ENCODE data around the gene NAA15. TPM values are rescaled to one million over a fixed set of nuclear protein-coding genes. Genes with fewer than 3 reads are reported as not detected.

The NAA15 gene
- total RNA-seq, 1 experiment from 2014 or later = 80.6 TPM

- Mint-ChIP-seq H3K4me3 (ENCODE audit: unreplicated experiment) (peak within 1 kb of the TSS; percentile 100), H3K9me3 (ENCODE audit: unreplicated experiment) (no peaks in the 10 kb centered on the region), H3K4me1 (ENCODE audit: insufficient read depth, unreplicated experiment) (peaks cover 49% of the 10 kb centered on the region), H3K36me3 (ENCODE audit: insufficient read depth, unreplicated experiment) (peaks cover 13% of the 10 kb centered on the region), H3K27me3 (ENCODE audit: insufficient read depth, unreplicated experiment) (no peaks in the 10 kb centered on the region), H3K27ac (ENCODE audit: low read depth, unreplicated experiment) (peak within 1 kb of the TSS; percentile 97)
- CTCF ChIA-PET = interaction anchor here (0.7 to 1.2 kb wide), 3 partner anchors 23 to 55 kb away, joined by 3 to 4 read pairs (median 4); no protein-coding TSS in a partner anchor
- TF ChIP-seq CTCF (IDR thresholded peaks at IDR 0.05; ENCODE audit: unreplicated experiment) = no peak
- BruUV-seq (replicated peaks) = TSS peak; percentile 46
- POLR2A ChIA-PET = interaction anchor here (0.7 to 7.7 kb wide), 14 partner anchors 8 to 1302 kb away, joined by 3 to 70 read pairs (median 3); partner anchors contain the start of genes ELF2, NAA15, SETD7 and TBC1D9
- DNase-seq (ENCODE audit: unreplicated experiment) = no peak
- intact Hi-C loops (cut with micrococcal nuclease) = loop anchor here (5.0 to 10.0 kb wide), 3 partner anchors 100 to 198 kb away; partner anchors contain the start of genes NAA15, NDUFC1 and SETD7
Observed at GRCh38 chr4:139454111-139455045, 153.1 kb downstream of the NAA15 start, which contains the start of gene RAB33B. Gene RAB33B (plus strand): TSS chr4:139454121. CDS start chr4:139454196, 75 bp downstream.

- BruUV-seq (replicated peaks) = no TSS peak
- CTCF ChIA-PET = interaction anchor here (0.6 to 0.9 kb wide), 5 partner anchors 19 to 150 kb away, joined by 3 to 4 read pairs (median 3); no protein-coding TSS in a partner anchor
- no peaks in the 10 kb centered on the region for H3K9me3 Mint-ChIP-seq (ENCODE audit: unreplicated experiment)
- H3K4me1 Mint-ChIP-seq (ENCODE audit: insufficient read depth, unreplicated experiment) = peaks cover 54% of the 10 kb centered on the region
- intact Hi-C loops (cut with micrococcal nuclease) = loop anchor here (10.0 kb wide), 1 partner anchor 100 kb away; the partner anchor contains the start of gene SETD7
- peak overlapping the region; percentile 97 for H3K27ac Mint-ChIP-seq (ENCODE audit: low read depth, unreplicated experiment)
- H3K4me3 Mint-ChIP-seq (ENCODE audit: unreplicated experiment) = peak overlapping the region; percentile 100
- H3K27me3 Mint-ChIP-seq (ENCODE audit: insufficient read depth, unreplicated experiment) = no peaks in the 10 kb centered on the region
- no peak for TF ChIP-seq CTCF (IDR thresholded peaks at IDR 0.05; ENCODE audit: unreplicated experiment)
- no peak for DNase-seq (ENCODE audit: unreplicated experiment)
- peaks cover 11% of the 10 kb centered on the region for H3K36me3 Mint-ChIP-seq (ENCODE audit: insufficient read depth, unreplicated experiment)
- POLR2A ChIA-PET = interaction anchor here (0.9 to 7.7 kb wide), 10 partner anchors 21 to 432 kb away, joined by 3 to 70 read pairs (median 8); partner anchors contain the start of genes ELF2, NAA15 and SETD7
Observed at GRCh38 chr4:139455126-139455538, 153.8 kb downstream of the NAA15 start.

GRCh38 chr4:139457318-139457717 lies 156.0 kb downstream of the NAA15 start:
- Mint-ChIP-seq H3K27ac (ENCODE audit: low read depth, unreplicated experiment) (no peak overlapping the region), H3K9me3 (ENCODE audit: unreplicated experiment) (no peaks in the 10 kb centered on the region), H3K4me3 (ENCODE audit: unreplicated experiment) (peak overlapping the region; percentile 17), H3K27me3 (ENCODE audit: insufficient read depth, unreplicated experiment) (no peaks in the 10 kb centered on the region), H3K4me1 (ENCODE audit: insufficient read depth, unreplicated experiment) (peaks cover 59% of the 10 kb centered on the region), H3K36me3 (ENCODE audit: insufficient read depth, unreplicated experiment) (peaks cover 7% of the 10 kb centered on the region)
- no peak for TF ChIP-seq CTCF (IDR thresholded peaks at IDR 0.05; ENCODE audit: unreplicated experiment)
- BruUV-seq (replicated peaks) = no TSS peak
- ChIA-PET POLR2A (interaction anchor here (0.6 to 7.7 kb wide), 7 partner anchors 9 to 971 kb away, joined by 3 to 70 read pairs (median 3); partner anchors contain the start of gene SETD7), CTCF (interaction anchor here (1.2 to 1.4 kb wide), 3 partner anchors 40 to 73 kb away, joined by 3 to 5 read pairs (median 4); no protein-coding TSS in a partner anchor)
- intact Hi-C loops (cut with micrococcal nuclease) = loop anchor here (10.0 kb wide), 1 partner anchor 97 kb away; the partner anchor contains the start of gene SETD7
- DNase-seq (ENCODE audit: unreplicated experiment) = no peak
